ENCODE data around the gene ITPR1. TPM values are rescaled to one million over a fixed set of nuclear protein-coding genes. Genes with fewer than 3 reads are reported as not detected.
"Not testable (repeated sequence)": the region's sequence is repeated elsewhere in the genome, so short reads cannot be mapped to it uniquely, and the experiment has no call there.

Gene ITPR1
- total RNA-seq, 2 donors from 2014 or later, result 119 to 177 TPM

- peaks cover 39 to 41% of the 10 kb centered on the region in 2 donors for H3K4me1 Mint-ChIP-seq (ENCODE audit: low read depth in 2 of 2)
- not testable (repeated sequence) for H3K27me3 Mint-ChIP-seq; DNase-seq (ENCODE audit: low spot score); H3K36me3 Mint-ChIP-seq; H3K4me3 Mint-ChIP-seq; H3K27ac Mint-ChIP-seq; H3K9me3 Mint-ChIP-seq; ATAC-seq
These were observed 105.1 kb downstream of the ITPR1 start for GRCh38 chr3:4598232-4598631.

- DNase-seq (ENCODE audit: low spot score) (no peak), ATAC-seq (no peak)
- no peak overlapping the region for H3K4me3 Mint-ChIP-seq
- H3K36me3 Mint-ChIP-seq, result no peaks in the 10 kb centered on the region
- H3K9me3 Mint-ChIP-seq, result no peaks in the 10 kb centered on the region
- no peak overlapping the region for H3K27ac Mint-ChIP-seq
- H3K4me1 Mint-ChIP-seq (ENCODE audit: low read depth in 2 of 2), result peaks cover 42% of the 10 kb centered on the region in 2 donors
- H3K27me3 Mint-ChIP-seq, result no peaks in the 10 kb centered on the region
These were observed 106.5 kb downstream of the ITPR1 start for GRCh38 chr3:4599612-4600011.

GRCh38 chr3:4600493-4600892, 107.3 kb downstream of the ITPR1 start:
- Mint-ChIP-seq H3K9me3 (no peaks in the 10 kb centered on the region), H3K4me1 (ENCODE audit: low read depth in 2 of 2) (peaks cover 39% of the 10 kb centered on the region in 2 donors), H3K4me3 (no peak overlapping the region), H3K36me3 (no peaks in the 10 kb centered on the region), H3K27me3 (no peaks in the 10 kb centered on the region), H3K27ac (no peak overlapping the region)
- no peak for DNase-seq (ENCODE audit: low spot score)
- no peak for ATAC-seq

GRCh38 chr3:4601892-4602291, 108.7 kb downstream of the ITPR1 start:
- Mint-ChIP-seq H3K27ac (peak overlapping the region in 1 of 2 donors; percentile 26), H3K27me3 (no peaks in the 10 kb centered on the region), H3K9me3 (no peaks in the 10 kb centered on the region), H3K4me3 (no peak overlapping the region), H3K36me3 (no peaks in the 10 kb centered on the region), H3K4me1 (ENCODE audit: low read depth in 2 of 2) (peaks cover 32 to 40% of the 10 kb centered on the region in 2 donors)
- peak; percentile 62 to 82 for ATAC-seq
- DNase-seq (ENCODE audit: low spot score), result no peak

GRCh38 chr3:4604693-4605092, 111.5 kb downstream of the ITPR1 start:
- peaks cover 22 to 31% of the 10 kb centered on the region in 2 donors for H3K4me1 Mint-ChIP-seq (ENCODE audit: low read depth in 2 of 2)
- no peaks in the 10 kb centered on the region for H3K27me3 Mint-ChIP-seq
- ATAC-seq (no peak), DNase-seq (ENCODE audit: low spot score) (no peak)
- H3K9me3 Mint-ChIP-seq, result no peaks in the 10 kb centered on the region
- no peaks in the 10 kb centered on the region for H3K36me3 Mint-ChIP-seq
- H3K27ac Mint-ChIP-seq, result no peak overlapping the region
- no peak overlapping the region for H3K4me3 Mint-ChIP-seq

GRCh38 chr3:4606911-4607310, 113.8 kb downstream of the ITPR1 start:
- H3K36me3 Mint-ChIP-seq, result no peaks in the 10 kb centered on the region
- no peak overlapping the region for H3K27ac Mint-ChIP-seq
- H3K9me3 Mint-ChIP-seq, result no peaks in the 10 kb centered on the region
- ATAC-seq (no peak), DNase-seq (ENCODE audit: low spot score) (no peak)
- H3K4me1 Mint-ChIP-seq (ENCODE audit: low read depth in 2 of 2), result peaks cover 12 to 25% of the 10 kb centered on the region in 2 donors
- H3K4me3 Mint-ChIP-seq, result no peak overlapping the region
- no peaks in the 10 kb centered on the region for H3K27me3 Mint-ChIP-seq

- Mint-ChIP-seq H3K27me3 (no peaks in the 10 kb centered on the region), H3K36me3 (no peaks in the 10 kb centered on the region)
These were observed 120.2 kb downstream of the ITPR1 start for GRCh38 chr3:4613366-4613765.

GRCh38 chr3:4614070-4614469, 120.9 kb downstream of the ITPR1 start:
- H3K4me1 Mint-ChIP-seq (ENCODE audit: low read depth in 2 of 2), result peaks cover 0 to 11% of the 10 kb centered on the region in 2 donors
- DNase-seq (ENCODE audit: low spot score), result no peak
- H3K9me3 Mint-ChIP-seq, result no peaks in the 10 kb centered on the region
- ATAC-seq, result no peak
- H3K36me3 Mint-ChIP-seq, result no peaks in the 10 kb centered on the region
- H3K27me3 Mint-ChIP-seq, result no peaks in the 10 kb centered on the region
- H3K4me3 Mint-ChIP-seq, result no peak overlapping the region
- no peak overlapping the region for H3K27ac Mint-ChIP-seq

More at GRCh38 chr3:4613366-4613765, 120.2 kb downstream of the ITPR1 start:
- DNase-seq (ENCODE audit: low spot score) (no peak), ATAC-seq (no peak)
- no peak overlapping the region for H3K27ac Mint-ChIP-seq
- no peak overlapping the region for H3K4me3 Mint-ChIP-seq
- H3K9me3 Mint-ChIP-seq, result no peaks in the 10 kb centered on the region
- peaks cover 0 to 8% of the 10 kb centered on the region in 2 donors for H3K4me1 Mint-ChIP-seq (ENCODE audit: low read depth in 2 of 2)

GRCh38 chr3:4614927-4615326, 121.8 kb downstream of the ITPR1 start:
- no peak for ATAC-seq
- Mint-ChIP-seq H3K27ac (no peak overlapping the region), H3K27me3 (no peaks in the 10 kb centered on the region), H3K4me3 (no peak overlapping the region), H3K36me3 (no peaks in the 10 kb centered on the region), H3K4me1 (ENCODE audit: low read depth in 2 of 2) (peaks cover 0 to 9% of the 10 kb centered on the region in 2 donors), H3K9me3 (no peaks in the 10 kb centered on the region)
- no peak for DNase-seq (ENCODE audit: low spot score)

- Mint-ChIP-seq H3K36me3 (no peaks in the 10 kb centered on the region), H3K27me3 (no peaks in the 10 kb centered on the region), H3K27ac (no peak overlapping the region), H3K9me3 (no peaks in the 10 kb centered on the region), H3K4me1 (ENCODE audit: low read depth in 2 of 2) (peaks cover 0 to 7% of the 10 kb centered on the region in 2 donors), H3K4me3 (no peak overlapping the region)
- no peak for ATAC-seq
- DNase-seq (ENCODE audit: low spot score), result no peak
These were observed 122.6 kb downstream of the ITPR1 start for GRCh38 chr3:4615750-4616149.

GRCh38 chr3:4623421-4623999, 130.4 kb downstream of the ITPR1 start:
- H3K9me3 Mint-ChIP-seq, result no peaks in the 10 kb centered on the region
- H3K4me1 Mint-ChIP-seq (ENCODE audit: low read depth in 2 of 2), result peaks cover 4 to 10% of the 10 kb centered on the region in 2 donors
- no peaks in the 10 kb centered on the region for H3K27me3 Mint-ChIP-seq
- ATAC-seq (no peak), DNase-seq (ENCODE audit: low spot score) (no peak)
- peaks cover 4% of the 10 kb centered on the region for H3K36me3 Mint-ChIP-seq
- no peak overlapping the region for H3K4me3 Mint-ChIP-seq
- no peak overlapping the region for H3K27ac Mint-ChIP-seq

- DNase-seq (ENCODE audit: low spot score), result no peak
- no peaks in the 10 kb centered on the region for H3K27me3 Mint-ChIP-seq
- H3K9me3 Mint-ChIP-seq, result no peaks in the 10 kb centered on the region
- no peak overlapping the region for H3K4me3 Mint-ChIP-seq
- H3K36me3 Mint-ChIP-seq, result no peaks in the 10 kb centered on the region
- no peak for ATAC-seq
- H3K4me1 Mint-ChIP-seq (ENCODE audit: low read depth in 2 of 2), result peaks cover 4 to 9% of the 10 kb centered on the region in 2 donors
- H3K27ac Mint-ChIP-seq, result no peak overlapping the region
These were observed 134.7 kb downstream of the ITPR1 start for GRCh38 chr3:4627651-4628375.

GRCh38 chr3:4629095-4630007, 136.2 kb downstream of the ITPR1 start:
- Mint-ChIP-seq H3K27ac (no peak overlapping the region), H3K9me3 (no peaks in the 10 kb centered on the region)
- DNase-seq (ENCODE audit: low spot score), result no peak

More at GRCh38 chr3:4629095-4630007, 136.2 kb downstream of the ITPR1 start:
- ATAC-seq, result no peak
- peaks cover 7 to 11% of the 10 kb centered on the region in 2 donors for H3K4me1 Mint-ChIP-seq (ENCODE audit: low read depth in 2 of 2)
- H3K27me3 Mint-ChIP-seq, result no peaks in the 10 kb centered on the region
- no peak overlapping the region for H3K4me3 Mint-ChIP-seq
- H3K36me3 Mint-ChIP-seq, result no peaks in the 10 kb centered on the region
